ENCODE results near the gene TNFAIP3.

The TNFAIP3 gene

GRCh38 chr6:137864812-137865508, 2.1 kb upstream of the TNFAIP3 start:
- POLR2A ChIA-PET = no interaction called here
- CTCF ChIA-PET = interaction anchor here (0.9 to 2.5 kb wide), 3 partner anchors 13 to 158 kb away, joined by 3 to 10 read pairs (median 3); no protein-coding TSS in a partner anchor
- TF ChIP-seq FOXM1 (IDR thresholded peaks at IDR 0.05; ENCODE audit: borderline replicate concordance) (no peak), PKNOX1 (IDR thresholded peaks at IDR 0.05) (no peak; the same call in 1 of the 2 replicates), L3MBTL2 (conservative IDR thresholded peaks at IDR 0.05) (no peak), NFRKB (IDR thresholded peaks at IDR 0.05) (no peak), SP1 (IDR thresholded peaks at IDR 0.05) (no peak), TARDBP (IDR thresholded peaks at IDR 0.05) (no peak), BHLHE40 (IDR thresholded peaks at IDR 0.05; ENCODE audit: borderline replicate concordance) (no peak), LEF1 (IDR thresholded peaks at IDR 0.05; ENCODE audit: borderline replicate concordance) (no peak), FOXK2 (IDR thresholded peaks at IDR 0.05) (no peak), ARNT (IDR thresholded peaks at IDR 0.05) (no peak), HDGF (IDR thresholded peaks at IDR 0.05; ENCODE audit: borderline replicate concordance) (no peak), ZNF384 (IDR thresholded peaks at IDR 0.05) (no peak)
- DNase-seq (ENCODE audit: extremely low spot score) = no peak

DNA sequence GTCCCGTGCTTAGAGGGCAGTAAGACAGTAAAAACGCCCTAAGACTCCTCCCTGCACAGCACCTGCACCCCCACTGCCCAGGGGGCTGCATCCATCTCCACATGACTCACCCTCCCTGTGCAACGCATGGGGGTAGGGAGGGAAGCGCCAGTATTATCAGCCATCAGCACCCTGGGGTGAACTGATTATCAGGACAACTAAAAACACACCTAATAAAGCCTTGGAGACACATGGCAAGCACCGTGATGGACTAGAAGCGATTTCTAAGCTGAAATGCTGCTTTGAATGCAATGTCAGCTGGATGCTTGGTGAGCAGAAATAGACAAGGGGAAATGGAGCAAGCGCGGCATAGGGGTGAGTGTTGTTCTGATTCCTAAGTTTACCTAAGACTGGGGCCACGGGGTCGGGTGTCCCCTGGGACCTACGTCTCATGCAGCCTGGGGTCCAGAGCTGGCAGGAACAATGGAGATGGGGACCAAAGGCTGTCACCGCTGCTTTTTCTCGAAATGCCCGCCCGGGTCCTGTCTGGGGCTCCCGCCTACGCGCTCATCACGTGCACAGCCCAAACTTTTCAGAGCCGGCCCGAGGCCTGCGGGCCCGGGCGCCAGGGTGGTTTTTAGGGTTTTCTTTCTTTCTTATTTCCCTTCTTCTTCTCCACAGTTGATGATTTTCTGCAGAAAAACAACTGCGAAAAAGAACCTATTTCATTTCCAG, 702 bp upstream of the TNFAIP3 start:
- no peak for TF ChIP-seq PKNOX1 (IDR thresholded peaks at IDR 0.05)
- TF ChIP-seq FOXM1 (IDR thresholded peaks at IDR 0.05; ENCODE audit: borderline replicate concordance) = no peak
- peak; percentile 83 for TF ChIP-seq L3MBTL2 (conservative IDR thresholded peaks at IDR 0.05)
- TF ChIP-seq CTBP1 (IDR thresholded peaks at IDR 0.05; ENCODE audit: borderline replicate concordance) = no peak
- TF ChIP-seq FOXK2 (IDR thresholded peaks at IDR 0.05) = no peak
- TF ChIP-seq HDGF (IDR thresholded peaks at IDR 0.05; ENCODE audit: borderline replicate concordance) = no peak
- CTCF ChIA-PET = interaction anchor here (0.5 to 2.5 kb wide), 6 partner anchors 10 to 160 kb away, joined by 3 to 10 read pairs (median 3); no protein-coding TSS in a partner anchor
- DNase-seq (ENCODE audit: extremely low spot score) = no peak
- POLR2A ChIA-PET = interaction anchor here (0.9 to 1.4 kb wide), 4 partner anchors 42 to 158 kb away, joined by 3 to 4 read pairs (median 3); no protein-coding TSS in a partner anchor

- no peak for DNase-seq (ENCODE audit: extremely low spot score)
- POLR2A ChIA-PET = interaction anchor here (1.4 kb wide), 1 partner anchor 159 kb away, joined by 3 read pairs; no protein-coding TSS in a partner anchor
Measured at GRCh38 chr6:137867685-137868509, 838 bp downstream of the TNFAIP3 start.

GRCh38 chr6:137868721-137869548, 1.9 kb downstream of the TNFAIP3 start:
- POLR2A ChIA-PET = no interaction called here
- TF ChIP-seq ARNT (IDR thresholded peaks at IDR 0.05) (no peak), CTBP1 (IDR thresholded peaks at IDR 0.05; ENCODE audit: borderline replicate concordance) (no peak)

More at GRCh38 chr6:137867685-137868509, 838 bp downstream of the TNFAIP3 start:
- CTCF ChIA-PET = interaction anchor here (0.6 to 1.3 kb wide), 4 partner anchors 59 to 160 kb away, joined by 3 to 4 read pairs (median 3); no protein-coding TSS in a partner anchor
- TF ChIP-seq L3MBTL2 (conservative IDR thresholded peaks at IDR 0.05) (no peak), PKNOX1 (IDR thresholded peaks at IDR 0.05) (peak; percentile 84)

DNA sequence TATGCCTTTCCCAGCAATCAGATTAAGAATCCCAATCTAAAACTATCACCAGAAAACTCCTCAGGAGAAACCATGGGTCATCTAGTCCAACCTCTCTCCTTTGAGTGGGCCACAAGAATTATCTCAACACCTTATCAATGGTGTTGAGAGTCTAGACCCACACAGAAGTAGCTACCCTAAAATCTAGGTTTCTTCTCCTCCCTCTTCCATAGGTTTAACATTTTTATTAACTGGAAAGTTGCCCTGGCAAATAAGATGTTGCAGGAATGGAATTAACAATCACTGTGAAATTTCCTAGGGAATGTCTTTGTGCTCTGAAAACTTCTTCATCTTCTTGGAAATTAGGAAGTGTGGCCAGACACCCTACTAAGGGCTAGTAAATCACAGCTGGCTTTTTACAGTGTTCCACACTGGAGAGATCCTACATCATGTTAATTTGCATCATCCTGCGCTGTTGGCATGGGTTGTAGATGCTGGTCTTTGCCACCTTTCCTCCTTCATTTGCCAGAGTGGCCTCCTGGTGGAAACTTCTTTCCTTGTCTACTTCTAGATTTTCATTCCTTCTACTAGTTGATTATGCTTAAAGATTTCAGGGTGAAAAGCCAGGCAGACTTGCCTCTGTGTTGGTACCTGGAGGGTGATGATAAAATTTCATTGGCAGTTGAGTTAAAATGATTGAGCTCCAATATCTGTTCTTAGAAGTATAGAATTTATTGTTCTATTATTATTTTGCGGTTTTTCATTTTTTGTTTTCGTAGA, 2.7 kb downstream of the TNFAIP3 start:
- TF ChIP-seq ARNT (IDR thresholded peaks at IDR 0.05) (no peak), ZNF384 (IDR thresholded peaks at IDR 0.05) (no peak), NFRKB (IDR thresholded peaks at IDR 0.05) (no peak), LEF1 (IDR thresholded peaks at IDR 0.05; ENCODE audit: borderline replicate concordance) (no peak), TARDBP (IDR thresholded peaks at IDR 0.05) (no peak)
- no peak for DNase-seq (ENCODE audit: extremely low spot score)
- CTCF ChIA-PET = interaction anchor here (0.7 to 1.2 kb wide), 2 partner anchors 70 to 121 kb away, joined by 3 read pairs; no protein-coding TSS in a partner anchor
- POLR2A ChIA-PET = no interaction called here

More at GRCh38 chr6:137868721-137869548, 1.9 kb downstream of the TNFAIP3 start:
- CTCF ChIA-PET = interaction anchor here (0.7 kb wide), 1 partner anchor 120 kb away, joined by 3 read pairs; no protein-coding TSS in a partner anchor
- no peak for DNase-seq (ENCODE audit: extremely low spot score)

Measured in HEK293T (cell line).